NCI-H1694 (cell line): ENCODE results near the gene KCNMA1.

Source experiments
- DNase-seq: peaks from one replicate; lab custom pipeline; 2025; lab: John Stamatoyannopoulos, UW

The KCNMA1 gene

GRCh38 chr10:77240706-77241349 lies 396.8 kb downstream of the KCNMA1 start:
- DNase-seq: no peak

GRCh38 chr10:77240041-77240652 lies 397.5 kb downstream of the KCNMA1 start:
- DNase-seq: no peak

- DNase-seq: no peak
Observed at GRCh38 chr10:77237120-77237519, 400.5 kb downstream of the KCNMA1 start.

GRCh38 chr10:77236700-77237099 lies 400.9 kb downstream of the KCNMA1 start:
- no peak for DNase-seq

GRCh38 chr10:77236029-77236428 lies 401.6 kb downstream of the KCNMA1 start:
- DNase-seq: no peak

GRCh38 chr10:77234599-77234998 lies 403.0 kb downstream of the KCNMA1 start:
- no peak for DNase-seq

- no peak for DNase-seq
Observed at GRCh38 chr10:77233466-77233865, 404.1 kb downstream of the KCNMA1 start.

GRCh38 chr10:77231884-77232610 lies 405.6 kb downstream of the KCNMA1 start:
- no peak for DNase-seq

GRCh38 chr10:77231375-77231774 lies 406.2 kb downstream of the KCNMA1 start:
- DNase-seq: no peak

GRCh38 chr10:77230194-77230593 lies 407.4 kb downstream of the KCNMA1 start:
- DNase-seq: no peak

GRCh38 chr10:77229704-77230103 lies 407.9 kb downstream of the KCNMA1 start:
- no peak for DNase-seq

- no peak for DNase-seq
Observed at GRCh38 chr10:77228559-77228958, 409.0 kb downstream of the KCNMA1 start.

- no peak for DNase-seq
Observed at GRCh38 chr10:77226853-77227565, 410.6 kb downstream of the KCNMA1 start.

GRCh38 chr10:77226452-77226851 lies 411.2 kb downstream of the KCNMA1 start:
- DNase-seq: no peak

GRCh38 chr10:77226020-77226419 lies 411.6 kb downstream of the KCNMA1 start:
- no peak for DNase-seq

GRCh38 chr10:77223526-77224460 lies 413.8 kb downstream of the KCNMA1 start:
- peak; percentile 79 for DNase-seq

- DNase-seq: no peak
Observed at GRCh38 chr10:77220150-77220549, 417.5 kb downstream of the KCNMA1 start.

- no peak for DNase-seq
Observed at GRCh38 chr10:77219046-77219445, 418.6 kb downstream of the KCNMA1 start.

- no peak for DNase-seq
Observed at GRCh38 chr10:77214799-77215198, 422.8 kb downstream of the KCNMA1 start.

GRCh38 chr10:77212632-77213031 lies 425.0 kb downstream of the KCNMA1 start:
- no peak for DNase-seq

GRCh38 chr10:77210645-77211044 lies 427.0 kb downstream of the KCNMA1 start:
- no peak for DNase-seq
